ENCODE measurements around the gene HOXB7.

Gene HOXB7

DNA sequence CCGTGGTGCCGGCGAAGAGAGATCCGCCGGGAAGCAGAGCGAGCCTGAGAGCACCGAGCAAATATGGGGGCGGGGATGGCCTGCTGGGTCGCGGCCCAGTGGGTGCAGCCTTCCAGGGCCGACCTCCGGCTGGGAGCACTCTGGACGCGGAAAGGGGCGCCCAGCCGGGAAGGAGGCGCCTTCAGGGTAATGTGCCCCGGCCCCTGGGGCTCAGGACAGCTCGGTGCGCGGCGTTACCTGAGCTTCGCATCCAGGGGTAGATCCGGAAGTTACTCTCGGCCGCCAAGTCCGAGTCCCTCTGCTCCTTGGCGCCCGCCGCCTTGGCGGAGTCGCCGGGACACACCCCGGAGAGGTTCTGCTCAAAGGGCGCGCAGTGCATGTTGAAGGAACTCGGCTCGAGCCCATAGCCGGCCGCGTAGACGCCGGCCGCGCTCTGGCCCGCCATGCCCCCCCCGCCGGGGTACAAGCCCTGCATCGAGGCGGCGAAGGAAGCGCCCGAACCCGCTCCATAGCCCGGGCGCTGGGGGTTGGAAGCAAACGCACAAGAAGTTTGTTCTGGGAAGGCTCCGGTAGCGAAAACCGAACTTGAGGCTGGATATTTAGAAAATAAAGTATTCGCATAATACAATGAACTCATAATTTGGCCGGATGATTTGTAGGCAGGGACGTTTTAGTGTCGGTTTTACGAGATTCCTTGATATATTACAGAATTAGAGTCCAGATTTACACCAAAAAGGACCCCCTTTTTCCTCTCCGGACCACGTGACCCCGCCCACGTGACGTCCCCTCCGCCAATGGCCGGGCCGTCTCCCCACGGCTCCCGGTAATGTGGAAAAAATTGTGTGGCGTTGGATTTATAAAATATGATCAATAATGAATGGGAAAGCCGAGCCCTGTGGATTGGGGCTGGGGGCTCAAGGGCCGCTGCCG lies at the start of gene HOXB7:
TSS of gene HOXB7 (minus strand) at position 736 of the 930 bp plus-strand sequence. CDS start at position 637, 99 bp downstream.
- peak; percentile 28 to 70 (median 52) for DNase-seq

DNA sequence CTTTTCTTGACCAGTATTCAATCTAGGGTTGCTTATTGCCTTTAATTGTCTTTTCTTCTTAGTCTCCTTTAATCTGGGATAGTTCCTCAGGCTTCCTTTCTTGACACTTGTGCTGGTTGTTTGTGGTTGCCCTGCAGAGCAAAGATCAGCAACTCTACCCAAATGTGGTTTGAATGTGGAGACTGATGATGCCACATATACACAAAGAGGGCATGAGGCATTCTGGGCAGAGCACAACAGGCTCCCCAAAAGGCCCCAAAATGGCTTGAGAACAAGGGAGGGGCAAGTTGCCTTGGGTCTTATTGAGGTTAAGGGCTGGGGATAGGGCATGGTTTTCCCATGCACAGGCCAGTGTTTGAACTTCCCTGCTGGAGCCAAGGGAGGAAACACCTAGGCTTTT lies 45.1 kb upstream of the HOXB7 start:
- no peak for DNase-seq

DNA sequence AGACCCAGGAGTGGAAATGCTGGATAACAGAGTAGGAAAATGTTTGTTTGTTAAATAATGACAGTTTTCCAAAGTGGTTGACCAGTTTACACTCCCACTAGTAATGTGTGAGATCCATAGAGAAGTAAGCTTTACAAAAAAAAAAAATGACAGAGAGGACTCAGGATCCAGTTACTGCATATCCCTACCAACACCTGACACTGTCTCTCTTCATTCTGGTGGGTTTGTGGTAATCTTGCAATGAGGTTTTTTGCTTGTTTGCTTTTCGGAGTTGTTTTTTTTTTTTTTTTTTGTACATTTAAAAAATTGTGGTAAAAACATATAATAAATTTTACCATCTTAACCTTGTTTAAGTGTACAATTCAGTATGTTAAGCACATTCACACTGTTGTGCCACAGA lies 38.9 kb upstream of the HOXB7 start:
- DNase-seq: no peak

DNA sequence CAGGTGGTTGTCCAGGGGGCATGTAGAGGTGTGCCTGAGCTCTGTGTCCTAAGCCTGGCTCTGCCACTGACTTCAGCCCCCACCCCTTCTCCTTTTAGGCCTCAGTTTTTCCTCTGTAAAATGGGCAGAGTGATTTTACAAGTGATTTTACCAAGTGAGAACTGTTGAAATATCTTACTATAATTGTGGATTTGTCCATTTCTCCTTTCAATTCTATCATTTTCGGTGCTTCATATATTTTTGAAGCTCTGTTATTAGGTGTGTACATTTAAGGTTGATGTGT lies 37.1 kb upstream of the HOXB7 start:
- no peak for DNase-seq

DNA sequence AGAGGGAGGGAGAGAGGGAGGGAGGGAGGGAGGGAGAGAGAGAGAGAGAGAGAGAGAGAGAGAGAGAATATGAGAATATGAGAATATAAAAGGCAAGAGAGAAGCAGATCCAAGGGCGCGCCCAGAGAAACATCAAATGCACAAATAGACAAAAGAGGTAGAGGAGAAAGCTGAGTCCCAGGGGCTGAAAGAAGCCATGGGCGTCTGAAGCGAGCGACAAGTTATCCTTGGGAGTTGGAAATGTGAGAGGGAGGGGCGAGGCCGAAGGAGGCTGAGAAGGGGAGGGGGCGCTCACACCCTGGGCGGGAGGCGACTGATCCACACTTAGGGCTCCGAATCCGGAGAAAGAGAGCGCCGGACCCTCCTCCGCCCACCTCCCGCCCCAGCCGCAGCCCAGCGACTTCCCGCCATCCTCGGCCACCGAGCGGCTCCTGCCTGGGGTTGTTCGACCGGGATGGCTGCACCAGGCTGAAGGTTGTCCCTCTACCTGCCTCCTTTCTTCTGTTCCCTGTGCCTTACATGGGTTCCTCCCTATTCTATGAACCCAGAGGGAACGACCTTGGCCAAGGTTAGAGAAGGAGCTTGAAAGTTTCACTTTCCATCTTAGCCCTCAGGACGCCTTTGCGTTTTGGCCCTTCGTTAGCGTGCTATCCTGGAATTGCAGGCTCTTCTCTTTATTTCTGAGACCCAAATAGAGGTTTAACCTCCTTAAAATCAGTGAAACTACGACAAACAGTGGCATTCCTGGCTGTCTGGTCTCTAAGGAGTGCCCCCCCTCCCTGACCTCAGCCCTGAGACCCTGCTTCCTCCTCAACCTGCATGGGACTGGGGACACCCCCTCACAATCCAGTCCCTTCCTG lies 36.5 kb upstream of the HOXB7 start:
- peak in 2 of 3 donors; percentile 30 to 37 for DNase-seq

DNA sequence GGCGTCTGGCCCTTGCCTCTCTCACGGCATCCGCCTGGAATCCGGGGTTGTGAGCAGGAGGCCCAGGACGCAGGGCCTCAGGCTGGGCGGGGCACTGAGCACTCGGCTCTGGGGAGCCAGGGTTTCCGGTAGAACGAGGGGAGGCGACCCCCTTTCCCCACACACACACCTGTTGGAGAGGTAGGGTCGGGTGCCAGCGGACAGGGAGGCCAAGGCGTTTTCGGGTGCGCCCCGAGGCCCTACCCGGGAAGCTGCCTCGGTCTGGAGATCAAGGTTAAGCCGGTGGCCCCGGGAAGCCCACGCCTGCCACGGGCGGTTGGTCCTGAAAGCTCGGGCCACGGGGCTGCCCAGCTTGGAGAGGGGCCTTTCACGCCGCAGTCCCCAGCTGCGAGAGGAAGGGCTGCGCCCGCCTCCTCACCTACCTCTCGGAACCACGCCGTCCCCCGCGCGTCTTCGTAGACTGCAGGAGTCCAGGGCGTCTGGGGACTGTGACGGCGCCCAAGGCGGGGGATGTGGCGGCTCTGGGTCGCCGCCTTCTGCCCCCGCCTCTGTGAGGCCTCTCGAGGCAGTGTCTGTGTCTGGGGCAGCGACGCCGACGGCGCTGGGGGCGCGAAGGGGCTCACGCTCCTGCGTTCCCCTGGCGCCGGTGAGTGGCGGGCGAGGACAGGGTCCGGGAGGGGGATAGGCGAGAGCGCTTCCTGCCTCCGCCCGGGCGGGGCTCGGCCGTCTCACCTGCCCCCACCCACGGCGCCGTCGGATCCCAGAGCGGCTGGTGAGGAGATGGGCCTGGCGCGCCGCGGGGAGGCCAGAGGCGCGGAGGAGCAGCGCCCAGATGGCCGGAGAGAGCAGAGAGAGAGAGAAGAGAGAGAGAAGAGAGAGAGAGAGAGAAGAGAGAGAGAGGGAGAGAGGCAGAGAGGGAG lies 35.6 kb upstream of the HOXB7 start:
- DNase-seq: no peak

DNA sequence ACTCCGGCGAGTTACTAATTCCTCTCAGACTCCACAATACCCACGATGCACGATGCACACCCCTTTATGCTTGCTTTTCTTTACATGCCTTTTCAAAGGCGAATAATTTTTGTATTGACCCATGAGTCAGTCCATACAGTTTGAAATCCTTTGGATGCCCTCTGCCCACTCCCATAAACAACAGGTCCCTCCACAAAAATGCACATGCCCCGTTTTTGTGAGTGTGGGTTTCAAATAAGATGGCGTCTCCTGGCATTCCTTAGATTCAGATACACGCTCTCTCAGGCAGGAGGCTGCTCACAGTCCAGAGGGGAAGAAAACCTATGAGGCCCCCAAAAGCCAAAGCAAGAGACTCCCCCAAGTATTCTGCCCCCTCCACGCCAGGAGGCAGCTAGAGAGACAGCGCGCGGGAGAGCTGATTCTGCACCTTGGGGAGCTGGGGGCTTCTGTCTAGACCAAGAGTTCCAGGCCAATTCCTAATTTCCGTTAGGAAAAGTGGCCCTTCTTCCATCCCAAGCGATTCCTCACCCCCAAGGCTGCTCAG lies 34.9 kb upstream of the HOXB7 start:
- DNase-seq: no peak

DNA sequence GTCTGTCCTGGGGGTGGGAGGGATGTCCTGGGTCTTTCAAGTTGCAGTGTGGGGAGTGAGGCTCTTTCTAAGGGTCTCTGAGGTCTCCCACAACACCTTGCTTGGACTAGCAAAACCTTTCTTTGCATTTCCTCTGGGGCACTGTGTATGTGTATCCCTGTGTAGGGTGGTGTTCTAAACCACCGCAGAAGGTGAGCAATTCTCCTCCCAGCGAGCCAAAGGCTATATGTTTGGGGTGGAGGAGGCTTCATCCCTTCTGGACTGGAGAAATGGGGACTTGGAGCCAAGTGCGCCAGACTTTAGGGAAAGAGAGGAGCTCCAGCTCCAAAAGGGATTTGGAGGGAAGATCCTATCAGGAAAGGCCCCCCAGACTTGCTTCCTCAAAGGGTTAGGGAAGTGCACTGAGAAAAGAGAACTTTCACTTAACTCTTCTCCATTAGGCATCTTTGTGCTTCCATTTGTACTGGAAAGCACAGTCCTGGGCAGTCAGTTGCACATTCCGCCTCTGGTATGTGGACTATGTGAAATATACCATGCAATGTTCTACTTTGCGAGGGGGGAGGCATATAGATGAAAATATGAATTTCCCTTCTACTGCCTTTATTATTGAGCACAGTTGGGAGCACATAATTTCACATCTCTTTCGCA lies 34.2 kb upstream of the HOXB7 start:
- DNase-seq: peak in 1 of 3 donors; percentile 22

DNA sequence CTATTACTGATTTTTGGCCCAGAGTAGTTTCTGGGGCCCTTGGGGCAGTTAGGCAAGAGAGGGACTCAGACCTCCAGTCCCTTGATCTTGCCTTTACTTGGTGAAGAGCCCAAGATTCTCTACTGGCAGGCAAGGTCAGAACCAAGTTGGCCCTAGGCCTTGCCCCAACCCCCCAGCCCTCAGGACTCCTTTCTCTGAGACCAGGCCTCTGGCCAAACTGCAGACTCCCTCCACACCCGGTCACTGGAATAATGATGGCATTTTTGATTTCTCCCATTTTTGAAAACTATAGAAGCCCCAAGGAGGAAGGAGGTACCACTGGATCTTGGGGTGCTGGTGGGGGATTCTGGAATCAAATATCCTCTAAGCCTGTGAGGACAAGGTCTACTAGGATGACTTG lies 33.3 kb upstream of the HOXB7 start:
- no peak for DNase-seq

DNA sequence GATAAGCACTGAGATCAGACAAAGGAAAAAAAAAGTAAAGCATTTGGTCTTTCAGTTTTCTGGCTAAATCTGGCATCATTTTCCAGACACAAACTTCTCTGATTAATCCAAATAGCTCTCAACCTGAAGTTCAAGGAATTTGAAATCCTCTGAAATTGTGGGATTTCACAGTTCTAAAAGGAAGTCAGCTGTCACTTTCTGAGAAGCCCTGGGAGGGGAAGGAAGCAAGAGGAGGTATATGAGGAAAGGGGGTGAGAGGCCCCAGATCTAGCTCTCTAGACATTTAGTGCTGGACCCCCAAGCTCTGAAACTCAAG lies 32.8 kb upstream of the HOXB7 start:
- no peak for DNase-seq

DNA sequence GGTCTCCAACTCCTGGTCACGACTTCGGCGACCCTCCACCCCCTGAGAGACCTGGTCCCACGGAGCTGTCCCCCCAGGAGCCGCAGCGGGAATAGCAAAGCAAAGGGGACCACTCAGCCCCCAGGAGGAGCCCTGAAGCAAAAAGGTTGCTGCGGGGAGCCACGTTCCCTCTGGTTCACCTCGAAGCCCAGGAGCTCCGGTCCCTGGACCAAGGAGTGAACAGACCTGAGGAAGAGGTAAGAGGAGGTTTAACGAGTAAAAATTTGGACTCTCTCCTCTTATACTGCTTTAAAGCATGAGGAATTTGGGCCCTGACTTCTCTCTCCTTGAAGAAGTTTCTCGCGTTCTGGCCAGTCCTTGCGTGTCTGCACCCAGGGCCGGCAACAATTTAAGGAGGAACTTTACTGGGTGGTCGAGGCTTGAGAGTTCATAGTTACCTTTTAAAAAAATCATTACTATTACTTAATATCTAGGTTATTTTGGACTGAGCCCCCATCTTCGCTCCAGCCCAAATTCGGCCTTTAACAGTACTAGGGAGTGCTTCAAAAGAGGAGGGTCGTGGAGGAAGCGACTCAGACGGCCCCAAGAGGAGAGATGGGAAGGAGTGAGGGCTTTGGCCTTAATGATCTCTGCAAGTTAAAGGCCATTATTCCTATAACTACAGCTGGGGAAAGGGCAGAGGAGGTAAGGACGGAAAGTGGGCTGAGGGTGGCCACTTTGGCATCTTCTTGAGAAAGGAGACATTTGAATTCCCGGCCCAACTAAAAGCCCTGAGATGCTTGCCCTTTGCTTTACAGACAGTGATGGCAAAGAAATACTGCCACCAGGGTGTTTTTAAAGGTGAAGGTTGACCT lies 32.3 kb upstream of the HOXB7 start:
- DNase-seq: no peak

DNA sequence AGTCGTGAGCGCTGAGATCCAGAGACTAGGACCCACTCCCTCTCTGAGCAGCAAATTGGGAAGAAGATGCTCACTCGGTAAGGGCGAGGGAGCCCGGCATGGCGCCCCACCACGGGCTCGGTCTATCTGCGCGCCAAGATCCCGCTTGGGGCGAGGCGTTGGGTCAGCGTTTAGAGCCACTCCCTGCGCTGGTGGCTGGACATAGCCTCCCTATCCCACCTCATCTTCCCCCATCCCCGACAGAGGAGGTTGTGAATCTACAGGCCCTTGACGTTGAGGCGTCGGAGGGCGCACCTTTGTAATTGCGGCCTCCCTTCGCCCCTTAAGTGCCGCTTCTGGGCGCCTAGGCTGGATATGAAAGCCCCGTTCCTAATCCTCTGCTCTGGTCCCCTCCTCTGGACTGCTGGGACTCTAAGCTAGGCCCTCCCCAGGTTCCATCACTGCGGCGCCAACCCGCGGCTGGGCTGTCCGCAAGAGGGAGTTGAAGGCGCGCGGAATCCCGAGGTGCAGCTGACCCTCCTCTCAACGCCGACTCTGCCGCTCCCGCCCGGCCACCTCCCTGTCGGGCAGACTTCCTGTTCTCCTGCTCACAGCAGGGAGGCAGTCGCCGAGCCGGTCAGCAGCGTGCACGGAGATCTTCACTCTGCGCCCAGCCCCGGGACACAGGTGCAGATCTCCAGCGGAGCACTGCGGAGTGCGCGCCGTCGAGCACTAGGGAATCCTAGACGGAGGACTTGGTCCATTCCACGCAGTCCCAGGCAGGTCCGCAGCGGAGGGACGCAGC lies 31.4 kb upstream of the HOXB7 start:
- peak in 1 of 3 donors; percentile 27 for DNase-seq

DNA sequence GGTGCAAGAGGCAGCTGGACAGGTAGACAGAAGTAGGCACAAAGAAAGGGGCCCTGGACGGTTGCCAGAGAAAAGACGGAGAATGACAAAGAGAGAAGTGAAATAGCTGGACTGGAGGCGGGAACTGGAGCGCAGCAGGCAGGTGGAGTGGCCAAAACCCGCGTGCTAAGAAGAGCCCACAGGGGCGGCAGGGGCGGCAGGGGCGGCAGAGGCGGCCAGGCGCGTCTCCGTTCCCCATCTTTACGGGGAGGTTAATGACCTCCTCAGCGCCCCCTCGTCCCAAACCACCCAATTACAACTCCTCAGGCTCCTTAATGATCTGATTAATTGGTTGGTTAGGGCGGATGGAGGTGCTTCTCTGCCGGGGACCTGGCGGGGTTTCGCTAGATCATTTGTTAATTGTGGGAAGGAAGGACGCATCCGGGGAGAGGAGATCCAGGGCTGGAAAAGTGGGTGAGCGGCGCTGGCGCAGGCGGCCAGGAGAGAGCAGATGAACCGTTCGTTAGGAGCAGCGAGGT lies 30.8 kb upstream of the HOXB7 start:
- no peak for DNase-seq

DNA sequence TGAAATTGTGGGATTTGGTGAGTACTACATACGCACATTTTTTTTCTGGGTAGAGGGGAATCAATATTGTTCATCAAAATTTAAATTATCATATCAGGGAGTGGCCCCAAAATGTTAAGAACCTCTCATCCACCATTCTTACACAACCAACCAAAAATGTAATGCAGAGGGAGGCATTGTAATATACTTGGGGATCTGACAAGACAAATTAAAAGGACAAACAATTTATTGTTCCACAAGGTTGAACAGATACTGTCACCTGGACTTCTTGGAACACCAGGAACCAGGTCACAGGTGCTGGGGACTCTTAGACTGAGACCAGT lies 30.0 kb upstream of the HOXB7 start:
- DNase-seq: no peak

DNA sequence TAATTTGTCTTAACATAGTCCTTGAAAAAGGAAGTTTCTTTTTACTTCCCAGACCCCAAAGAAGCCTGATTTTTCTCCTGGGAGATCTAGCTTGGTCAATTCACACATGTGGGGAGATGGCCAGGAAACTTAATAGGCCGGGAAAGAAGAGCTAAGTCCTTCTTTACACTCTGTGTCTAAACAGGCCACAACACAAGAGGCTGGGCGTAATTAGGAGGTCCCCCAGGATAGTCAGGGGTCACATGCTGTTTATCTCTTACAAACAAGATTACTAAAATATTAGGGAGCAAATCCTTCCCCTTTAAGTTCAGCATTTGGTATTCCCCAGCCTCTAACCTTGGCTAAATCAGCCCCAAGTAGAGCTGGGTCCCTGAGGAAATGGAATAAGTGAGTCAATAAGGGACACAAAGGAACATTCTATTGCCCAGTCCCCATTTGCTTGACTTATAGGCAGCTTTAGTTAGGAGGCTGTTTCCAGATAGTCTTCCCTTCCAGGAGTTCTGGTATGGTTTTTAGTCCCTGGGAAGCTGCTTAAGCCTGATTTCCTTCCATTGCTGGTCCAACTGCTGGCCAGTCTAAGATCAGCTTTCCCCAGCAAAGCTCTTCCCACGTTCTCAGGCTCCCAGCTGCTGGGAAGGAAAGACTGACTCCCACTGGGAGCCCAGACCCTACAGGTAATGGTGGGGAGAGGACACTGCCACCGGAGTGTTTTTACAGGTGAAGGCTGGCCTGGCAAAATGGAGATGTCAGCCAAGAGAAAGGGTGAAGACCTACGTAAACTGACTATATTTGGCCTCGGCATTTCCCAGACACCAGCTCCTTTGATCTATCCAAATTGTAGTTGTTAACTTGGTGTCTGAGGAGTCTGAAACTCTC lies 29.4 kb upstream of the HOXB7 start:
- no peak for DNase-seq

DNA sequence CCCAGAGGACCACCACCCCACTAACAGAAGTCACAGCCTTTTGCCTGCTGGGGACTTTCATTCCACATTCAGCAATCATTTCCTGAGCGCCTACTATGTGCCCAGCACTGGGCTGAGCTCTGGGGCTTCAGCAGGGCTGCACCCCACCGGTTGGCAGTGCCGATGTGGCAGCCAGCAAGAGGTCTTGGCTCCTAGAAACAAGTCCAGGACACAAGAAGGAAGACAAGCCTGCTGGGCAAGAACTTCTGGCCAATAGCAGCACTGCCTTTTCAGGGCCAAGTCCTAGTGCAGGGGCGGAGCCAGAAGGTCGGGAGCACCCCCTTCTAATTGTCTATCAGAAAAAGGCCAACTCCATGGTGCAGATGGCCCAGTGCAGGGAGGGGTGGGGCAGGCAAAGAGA lies 28.3 kb upstream of the HOXB7 start:
- DNase-seq: no peak

DNA sequence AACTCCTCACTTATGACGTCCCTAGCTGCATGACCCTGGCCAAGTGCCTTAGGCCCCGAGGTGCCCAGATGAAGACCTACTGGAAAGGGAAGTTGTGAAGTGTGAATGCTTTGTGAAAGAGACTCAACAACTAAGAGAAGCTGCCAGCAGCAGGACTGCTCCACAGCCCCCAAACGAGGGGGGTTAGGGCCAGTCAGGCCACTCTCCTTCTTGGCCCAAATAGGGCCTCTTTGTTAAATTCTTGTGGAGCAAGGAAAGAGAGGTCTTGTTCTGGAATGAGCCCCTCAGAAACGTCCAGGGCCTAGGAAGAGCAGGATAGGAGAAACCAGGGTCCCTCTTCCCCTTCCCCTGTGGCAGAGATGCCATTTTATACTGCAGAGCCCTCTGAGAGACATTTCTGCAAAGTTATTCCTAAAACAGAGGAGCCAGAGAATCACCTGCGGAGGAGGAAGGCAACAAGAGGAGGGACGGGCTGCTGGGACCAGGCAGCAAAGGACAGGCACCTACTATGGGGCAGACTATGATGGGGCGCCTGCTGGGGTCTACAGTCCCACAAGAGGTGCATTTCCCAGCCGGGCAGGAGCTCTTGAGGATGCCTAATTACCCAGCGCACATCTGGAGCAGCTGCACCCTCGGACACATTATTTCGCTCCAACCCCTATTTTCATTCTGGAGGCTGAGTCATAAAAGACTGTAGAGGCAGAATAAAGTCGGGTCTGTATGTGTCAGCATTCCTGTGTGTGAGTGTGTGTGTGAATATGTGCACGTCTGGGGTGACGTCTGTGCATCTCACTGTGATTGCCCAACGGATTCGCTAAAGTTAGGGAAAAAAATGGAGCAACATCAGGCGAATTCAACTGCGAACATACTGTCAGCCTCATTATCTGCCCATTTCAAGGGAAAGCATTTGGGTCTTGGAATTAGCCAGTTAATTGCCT lies 26.8 kb upstream of the HOXB7 start:
- no peak for DNase-seq
